Camera-type eye (tissue), 1 donor: ENCODE measurements around the gene PANK4. TPM values are rescaled to one million over a fixed set of nuclear protein-coding genes. Genes with fewer than 3 reads are reported as not detected.

Source experiments
- total RNA-seq: library from RNA; depleted of rRNA; stranded (reverse); fragments of >200 nt; gene quantifications from one replicate; pipeline ENCODE4 v1.2.3, GENCODE V29; 2014

PANK4 gene
- total RNA-seq, result 61.7 TPM

GRCh38 chr1:2525920-2526823 lies at the start of gene PANK4:
PANK4 (minus strand) TSS chr1:2526596; CDS start chr1:2526587, 9 bp downstream.

GRCh38 chr1:2556277-2556677 lies 29.9 kb upstream of the PANK4 start, which contains the start of gene TNFRSF14:
TNFRSF14 (plus strand) TSS chr1:2556371; CDS start chr1:2556665, 294 bp downstream.

GRCh38 chr1:2529784-2530512 lies 3.6 kb upstream of the PANK4 start, which contains the start of gene HES5:
HES5 (minus strand) TSS chr1:2530263; CDS start chr1:2530164, 99 bp downstream.

GRCh38 chr1:2476061-2476999 lies 50.1 kb downstream of the PANK4 start, which contains the start of gene PLCH2:
PLCH2 (plus strand) TSS chr1:2476289; CDS start chr1:2476589, 300 bp downstream.

Other genes with a start within 250 kb of the PANK4 start
- gene MORN1, start 135.0 kb downstream of the PANK4 start, total RNA-seq, result 35.4 TPM
- gene RER1, start 134.8 kb downstream of the PANK4 start, total RNA-seq, result 62.9 TPM
- gene PEX10, start 114.0 kb downstream of the PANK4 start, total RNA-seq, result 32.0 TPM
- gene PLCH2, start 50.3 kb downstream of the PANK4 start, total RNA-seq, result 84.1 TPM
- 65.1 TPM for gene HES5, start 3.7 kb upstream of the PANK4 start, total RNA-seq
- gene TNFRSF14, start 29.8 kb upstream of the PANK4 start, total RNA-seq, result 50.0 TPM
- 17.4 TPM for gene PRXL2B, start 60.2 kb upstream of the PANK4 start, total RNA-seq
- 2.4 TPM for gene MMEL1, start 106.4 kb upstream of the PANK4 start, total RNA-seq